Endothelial cell of umbilical vein (primary cell): ENCODE data around the gene RGPD8. TPM values are rescaled to one million over a fixed set of nuclear protein-coding genes. Genes with fewer than 3 reads are reported as not detected.

Experiments
- BruUV-seq: library from RNA; stranded (reverse); fragments of 400-500 nt; replicated peaks from 2 replicates; lab custom pipeline; 2021; lab: Mats Ljungman, UMichigan
- CTCF ChIA-PET: fragments of 300-600, 350-600 bp; sonication (Branson Sonifier 250); formaldehyde crosslinking; loops from one replicate; lab custom pipeline; 2021; ENCODE audit warnings: antibody characterized with exemption, inconsistent platforms; lab: Charles Lee
- POLR2A ChIA-PET: fragments of 300-600, 350-600 bp; sonication (Branson Sonifier 250); formaldehyde crosslinking; loops from one replicate; lab custom pipeline; 2021; ENCODE audit warnings: antibody characterized with exemption, inconsistent platforms; lab: Charles Lee
- DNase-seq: peaks from one replicate; pipeline ENCODE4 v3.0.0-alpha.2; 2011; ENCODE audit warnings: low read depth, low spot score
- FAIRE-seq: peaks from 2 replicates; lab custom pipeline; 2011; peaks lifted over from hg19 to GRCh38; lab: Jason Lieb, UNC
- H2AFZ ChIP-seq: 2 replicates; pipeline ENCODE4 v1.6.0; 2012; ENCODE audit warnings: low read depth, low read length, control low read depth, inconsistent platforms
- H3K27ac ChIP-seq: 2 replicates; pipeline ENCODE4 v1.5.1; 2011; ENCODE audit warnings: low read depth, mild to moderate bottlenecking, control low read depth, low read length, moderate library complexity; ENCODE audit not compliant: insufficient read depth
- H3K27me3 ChIP-seq, 2 experiments: 2 replicates each; pipeline versions ENCODE4 v1.6.0 to v1.6.1; 2011; ENCODE audit warnings: low read length in 2 of 2, mixed read lengths in 1 of 2; ENCODE audit not compliant: control insufficient read depth in 2 of 2, insufficient read depth in 2 of 2
- H3K36me3 ChIP-seq, 2 experiments: 2 replicates in 1 of 2; 3 replicates in 1 of 2; pipeline ENCODE4 v1.5.1; 2011; ENCODE audit warnings: low read length in 2 of 2, mild to moderate bottlenecking in 1 of 2, moderate library complexity in 1 of 2; ENCODE audit not compliant: control insufficient read depth in 2 of 2, insufficient read depth in 2 of 2; ENCODE audit errors: extremely low read depth in 1 of 2
- H3K4me1 ChIP-seq: 3 replicates; pipeline ENCODE4 v1.5.1; 2011; ENCODE audit warnings: mild to moderate bottlenecking, low read length; ENCODE audit not compliant: control insufficient read depth, insufficient read depth; ENCODE audit errors: extremely low read depth
- H3K4me2 ChIP-seq: 2 replicates; pipeline ENCODE4 v1.6.1; 2011; ENCODE audit warnings: low read length, control low read depth, mixed read lengths; ENCODE audit not compliant: insufficient read depth
- H3K4me3 ChIP-seq, 3 experiments: fragments of 200-600 bp in 1 of 3; sonication (generic), shearing (Covaris generic) in 1 of 3; replicated peaks in 1 of 3; 2 replicates each; pipeline ENCODE4 v1.5.1; 2011 to 2016; ENCODE audit warnings: control low read depth in 3 of 3, low read length in 3 of 3, mild to moderate bottlenecking in 2 of 3, inconsistent platforms in 1 of 3, low read depth in 1 of 3, moderate library complexity in 1 of 3; ENCODE audit not compliant: insufficient read depth in 1 of 3
- H3K79me2 ChIP-seq: 2 replicates; pipeline ENCODE4 v1.6.0; 2012; ENCODE audit warnings: low read length, inconsistent platforms; ENCODE audit not compliant: control insufficient read depth, insufficient read depth
- H3K9ac ChIP-seq: replicated peaks from 2 replicates; pipeline ENCODE3; 2011; ENCODE audit warnings: low read length, control low read depth; ENCODE audit not compliant: insufficient read depth; ENCODE audit errors: extremely low read depth
- H3K9me1 ChIP-seq: replicated peaks from 3 replicates; pipeline ENCODE4 v1.6.0; 2011; ENCODE audit warnings: mild to moderate bottlenecking, low read length; ENCODE audit not compliant: control insufficient read depth, insufficient read depth; ENCODE audit errors: extremely low read depth
- H3K9me3 ChIP-seq: replicated peaks from 2 replicates; pipeline ENCODE4 v1.5.1; 2012; ENCODE audit warnings: low read length, inconsistent platforms; ENCODE audit not compliant: control insufficient read depth, insufficient read depth
- H4K20me1 ChIP-seq: replicated peaks from 2 replicates; pipeline ENCODE3; 2011; ENCODE audit warnings: mild to moderate bottlenecking, low read length; ENCODE audit not compliant: control insufficient read depth, insufficient read depth; ENCODE audit errors: extremely low read depth
- EZH2 ChIP-seq: IDR thresholded peaks from 2 replicates; pipeline ENCODE4 v1.6.1; 2012; ENCODE audit warnings: borderline replicate concordance, low read depth, mild to moderate bottlenecking, moderate library complexity, low read length, inconsistent platforms; ENCODE audit not compliant: severe bottlenecking
- FOS ChIP-seq: IDR thresholded peaks from 2 replicates; pipeline ENCODE4 v1.6.1; 2011; ENCODE audit warnings: mild to moderate bottlenecking, low read length, moderate library complexity, borderline replicate concordance; ENCODE audit not compliant: insufficient read depth
- GATA2 ChIP-seq: IDR thresholded peaks from 2 replicates; pipeline ENCODE4 v1.7.0; 2011; ENCODE audit warnings: low read depth, mild to moderate bottlenecking, moderate library complexity, mixed read lengths, low read length; ENCODE audit not compliant: insufficient read length, insufficient read depth
- JUN ChIP-seq: IDR thresholded peaks from 2 replicates; pipeline ENCODE4 v1.6.1; 2011; ENCODE audit warnings: borderline replicate concordance, low read depth; ENCODE audit not compliant: insufficient read length, insufficient read depth
- MYC ChIP-seq: IDR thresholded peaks from one replicate; pipeline ENCODE4 v1.6.1; 2011; ENCODE audit warnings: mild to moderate bottlenecking, low read depth, low read length
- POLR2A ChIP-seq: IDR thresholded peaks from 2 replicates; pipeline ENCODE4 v1.6.1; 2012; ENCODE audit warnings: low read depth, mild to moderate bottlenecking, control low read depth, low read length
- dilution Hi-C: fragments of 300-500 bp; cut with MboI; formaldehyde crosslinking; loops from one replicate; pipeline ENCODE4 v1.15.0; 2019; ENCODE audit warnings: low sequenced_read_pairs; ENCODE audit not compliant: extremely low pct_ligation_motif_present
- intact Hi-C: fragments of 100-400 bp; cut with micrococcal nuclease; formaldehyde crosslinking; loops from one replicate; pipeline ENCODE4 v1.10.0; 2022
- polyA plus RNA-seq, 4 experiments: library from polyadenylated mRNA; depleted of rRNA in 3 of 4; stranded (reverse) in 3 of 4; unstranded in 1 of 4; fragments of >200 nt; gene quantifications; 2 replicates each; pipeline versions ENCODE4 v1.2.1 to v1.2.3, GENCODE V29; 2011 to 2012; ENCODE audit warnings: missing spikeins in 1 of 4
- total RNA-seq: library from RNA; stranded (reverse); gene quantifications from 2 replicates; pipeline ENCODE4 v1.2.3, GENCODE V29; 2021
- TF ChIP-seq, protein P1 (sequence below), 2 donors: IDR thresholded peaks; 1 replicate in 1 of 2; 2 replicates in 1 of 2; pipeline ENCODE4 v1.5.1; 2011; ENCODE audit warnings: low read length in 2 of 2, mild to moderate bottlenecking in 2 of 2, moderate library complexity in 2 of 2, control low read depth in 1 of 2, inconsistent platforms in 1 of 2, low read depth in 1 of 2; ENCODE audit not compliant: insufficient read depth in 1 of 2; ENCODE audit errors: extremely low read depth in 1 of 2
- TF ChIP-seq, protein P2 (sequence below): IDR thresholded peaks from 2 replicates; pipeline ENCODE4 v1.6.1; 2011; ENCODE audit not compliant: insufficient read depth, insufficient read length

RGPD8 gene
- total and polyA plus RNA-seq, 2 donors (not counting 3 experiments of a cell fraction or from before 2014, with no cell fraction given): 0.98 to 10.8 TPM

DNA sequence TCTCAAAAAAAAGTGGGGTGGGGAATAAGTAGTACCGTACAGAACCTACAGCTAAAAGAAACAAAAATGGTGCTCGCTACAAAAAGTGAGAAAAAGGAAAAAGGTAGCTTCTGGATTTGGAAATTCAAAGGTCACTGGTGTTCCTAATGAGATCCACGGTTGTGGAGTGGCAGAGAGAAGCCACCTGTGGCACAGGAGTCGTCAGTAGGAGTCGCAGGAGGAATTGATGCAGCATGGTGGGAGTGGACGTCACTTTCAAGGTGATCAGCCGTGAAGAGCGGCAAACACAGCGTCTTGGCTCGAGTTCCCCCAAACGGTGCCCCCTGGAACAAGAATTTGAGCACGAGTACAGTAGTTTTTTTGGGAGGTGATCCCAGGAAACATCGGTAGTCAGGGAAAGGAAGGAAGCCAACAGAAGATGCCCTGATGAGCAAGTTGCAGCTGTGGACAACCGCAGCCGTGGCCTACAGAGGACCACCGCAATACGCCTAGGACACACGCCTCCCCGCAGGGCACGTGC, 47.1 kb upstream of the RGPD8 start:
- dilution Hi-C loops (no loop called here), intact Hi-C loops (loop anchor here (1.0 kb wide), 3 partner anchors 63 to 246 kb away; no protein-coding TSS in a partner anchor)
- Histone ChIP-seq H3K9ac (no peak overlapping the region), H3K4me3 (peak overlapping the region in 1 of 3 experiments; percentile 0), H3K9me1 (no peaks in the 10 kb centered on the region), H3K36me3 (no peaks in the 10 kb centered on the region), H3K4me1 (peaks cover 10% of the 10 kb centered on the region), H3K79me2 (peaks cover 26% of the 10 kb centered on the region), H3K27ac (no peak overlapping the region), H4K20me1 (no peaks in the 10 kb centered on the region), H3K4me2 (peak overlapping the region; percentile 62), H3K27me3 (no peaks in the 10 kb centered on the region), H3K9me3 (no peaks in the 10 kb centered on the region), H2AFZ (peak overlapping the region; percentile 60)
- BruUV-seq: no TSS peak
- ChIA-PET CTCF (interaction anchor here (0.6 to 3.4 kb wide), 12 partner anchors 9 to 247 kb away, joined by 3 to 20 read pairs (median 5); no protein-coding TSS in a partner anchor), POLR2A (interaction anchor here (0.6 kb wide), 1 partner anchor 50 kb away, joined by 3 read pairs; no protein-coding TSS in a partner anchor)
- TF ChIP-seq FOS (no peak), POLR2A (no peak), JUN (no peak), EZH2 (no peak), MYC (no peak), GATA2 (no peak)
- TF ChIP-seq, protein P1, sequence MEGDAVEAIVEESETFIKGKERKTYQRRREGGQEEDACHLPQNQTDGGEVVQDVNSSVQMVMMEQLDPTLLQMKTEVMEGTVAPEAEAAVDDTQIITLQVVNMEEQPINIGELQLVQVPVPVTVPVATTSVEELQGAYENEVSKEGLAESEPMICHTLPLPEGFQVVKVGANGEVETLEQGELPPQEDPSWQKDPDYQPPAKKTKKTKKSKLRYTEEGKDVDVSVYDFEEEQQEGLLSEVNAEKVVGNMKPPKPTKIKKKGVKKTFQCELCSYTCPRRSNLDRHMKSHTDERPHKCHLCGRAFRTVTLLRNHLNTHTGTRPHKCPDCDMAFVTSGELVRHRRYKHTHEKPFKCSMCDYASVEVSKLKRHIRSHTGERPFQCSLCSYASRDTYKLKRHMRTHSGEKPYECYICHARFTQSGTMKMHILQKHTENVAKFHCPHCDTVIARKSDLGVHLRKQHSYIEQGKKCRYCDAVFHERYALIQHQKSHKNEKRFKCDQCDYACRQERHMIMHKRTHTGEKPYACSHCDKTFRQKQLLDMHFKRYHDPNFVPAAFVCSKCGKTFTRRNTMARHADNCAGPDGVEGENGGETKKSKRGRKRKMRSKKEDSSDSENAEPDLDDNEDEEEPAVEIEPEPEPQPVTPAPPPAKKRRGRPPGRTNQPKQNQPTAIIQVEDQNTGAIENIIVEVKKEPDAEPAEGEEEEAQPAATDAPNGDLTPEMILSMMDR (IDR thresholded peaks at IDR 0.05; ENCODE audit: extremely low read depth in 1 of 2, insufficient read depth in 1 of 2, low read depth in 1 of 2, low read length in 2 of 2): no peak
- TF ChIP-seq, protein P2, sequence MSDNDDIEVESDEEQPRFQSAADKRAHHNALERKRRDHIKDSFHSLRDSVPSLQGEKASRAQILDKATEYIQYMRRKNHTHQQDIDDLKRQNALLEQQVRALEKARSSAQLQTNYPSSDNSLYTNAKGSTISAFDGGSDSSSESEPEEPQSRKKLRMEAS: no peak
- peak; percentile 7 for DNase-seq
- no peak for FAIRE-seq
